ENCODE measurements around the gene PHLPP1.

- TF ChIP-seq, protein P1, sequence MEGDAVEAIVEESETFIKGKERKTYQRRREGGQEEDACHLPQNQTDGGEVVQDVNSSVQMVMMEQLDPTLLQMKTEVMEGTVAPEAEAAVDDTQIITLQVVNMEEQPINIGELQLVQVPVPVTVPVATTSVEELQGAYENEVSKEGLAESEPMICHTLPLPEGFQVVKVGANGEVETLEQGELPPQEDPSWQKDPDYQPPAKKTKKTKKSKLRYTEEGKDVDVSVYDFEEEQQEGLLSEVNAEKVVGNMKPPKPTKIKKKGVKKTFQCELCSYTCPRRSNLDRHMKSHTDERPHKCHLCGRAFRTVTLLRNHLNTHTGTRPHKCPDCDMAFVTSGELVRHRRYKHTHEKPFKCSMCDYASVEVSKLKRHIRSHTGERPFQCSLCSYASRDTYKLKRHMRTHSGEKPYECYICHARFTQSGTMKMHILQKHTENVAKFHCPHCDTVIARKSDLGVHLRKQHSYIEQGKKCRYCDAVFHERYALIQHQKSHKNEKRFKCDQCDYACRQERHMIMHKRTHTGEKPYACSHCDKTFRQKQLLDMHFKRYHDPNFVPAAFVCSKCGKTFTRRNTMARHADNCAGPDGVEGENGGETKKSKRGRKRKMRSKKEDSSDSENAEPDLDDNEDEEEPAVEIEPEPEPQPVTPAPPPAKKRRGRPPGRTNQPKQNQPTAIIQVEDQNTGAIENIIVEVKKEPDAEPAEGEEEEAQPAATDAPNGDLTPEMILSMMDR (IDR thresholded peaks at IDR 0.05): no peak
- TF ChIP-seq POLR2A (IDR thresholded peaks at IDR 0.05): no peak
These were observed 92.1 kb downstream of the PHLPP1 start for GRCh38 chr18:62807396-62807795.
